K562 (cell line): ENCODE data around the gene ACBD6. TPM values are rescaled to one million over a fixed set of nuclear protein-coding genes. Genes with fewer than 3 reads are reported as not detected.

Experiments
- ATAC-seq: fragments of 200-7000 bp; cut with Tn5 transposase; 3 replicates; pipeline ENCODE4 v1.9.1; 2020; ENCODE audit warnings: moderate library complexity
- BruUV-seq: library from RNA; stranded (reverse); fragments of 400-500 nt; replicated peaks from 2 replicates; lab custom pipeline; 2021; lab: Mats Ljungman, UMichigan
- CTCF ChIA-PET: fragments of 300-600 bp; formaldehyde crosslinking; extraction: SDS; loops from one replicate; lab custom pipeline; 2021; ENCODE audit warnings: low intra/inter-chr PET ratio; lab: Yijun Ruan, JAX
- POLR2A ChIA-PET: fragments of 300-600, 350-650 bp; sonication (Branson Sonifier 250); formaldehyde crosslinking; extraction: SDS; loops from one replicate; lab custom pipeline; 2021; ENCODE audit warnings: antibody characterized with exemption, inconsistent platforms; lab: Yijun Ruan, JAX
- DNase-seq, 4 experiments: peaks; one replicate each; pipeline versions ENCODE4 v3.0.0 to v3.0.0-alpha.2; 2011 to 2018; ENCODE audit warnings: low spot score in 3 of 4, mixed read lengths in 3 of 4; ENCODE audit errors: extremely low read depth in 1 of 4
- FAIRE-seq: peaks from 2 replicates; lab custom pipeline; 2011; peaks lifted over from hg19 to GRCh38; lab: Jason Lieb, UNC
- H2AFZ ChIP-seq: 2 replicates; pipeline ENCODE4 v1.6.0; 2011; ENCODE audit warnings: low read depth, low read length, control low read depth, inconsistent platforms
- H3K27ac ChIP-seq: fragments of 200-600 bp; 3 replicates; pipeline ENCODE4 v1.8.0; 2011; ENCODE audit warnings: low read depth, mild to moderate bottlenecking, control low read depth, inconsistent platforms, low read length, moderate library complexity, mixed read lengths; ENCODE audit errors: extremely low read depth
- H3K27me3 ChIP-seq, 2 experiments: fragments of 300-600 bp in 1 of 2; 2 replicates in 1 of 2; 3 replicates in 1 of 2; pipeline versions ENCODE4 v1.6.0 to v1.8.0; 2011; ENCODE audit warnings: inconsistent platforms in 2 of 2, low read length in 2 of 2, mild to moderate bottlenecking in 1 of 2, mixed read lengths in 1 of 2, moderate library complexity in 1 of 2; ENCODE audit not compliant: control insufficient read depth in 2 of 2, insufficient read depth in 2 of 2
- H3K36me3 ChIP-seq: fragments of 300-600 bp; 3 replicates; pipeline ENCODE4 v1.8.0; 2011; ENCODE audit warnings: mild to moderate bottlenecking, low read length, inconsistent platforms; ENCODE audit not compliant: control insufficient read depth, insufficient read depth
- H3K4me1 ChIP-seq, 2 experiments: fragments of 200-600 bp in 1 of 2; replicated peaks in 1 of 2; 2 replicates in 1 of 2; 3 replicates in 1 of 2; pipeline versions ENCODE4 v1.5.1 to v1.8.0; 2011; ENCODE audit warnings: inconsistent platforms in 2 of 2, low read length in 2 of 2, mild to moderate bottlenecking in 1 of 2, mixed read lengths in 1 of 2, moderate library complexity in 1 of 2; ENCODE audit not compliant: control insufficient read depth in 2 of 2, insufficient read depth in 2 of 2
- H3K4me2 ChIP-seq: 2 replicates; pipeline ENCODE4 v1.6.1; 2011; ENCODE audit warnings: low read length, control low read depth, inconsistent platforms, mixed read lengths; ENCODE audit not compliant: insufficient read depth
- H3K4me3 ChIP-seq: fragments of 200-600 bp; sonication (generic), shearing (Covaris generic); 2 replicates; pipeline ENCODE4 v1.5.1; 2016; ENCODE audit warnings: control low read depth, inconsistent platforms
- H3K79me2 ChIP-seq: fragments of 200-600 bp; 3 replicates; pipeline ENCODE4 v1.8.0; 2011; ENCODE audit warnings: low read length, inconsistent platforms; ENCODE audit not compliant: control insufficient read depth, insufficient read depth
- H3K9ac ChIP-seq, 2 experiments: 2 replicates each; pipeline versions ENCODE4 v1.6.0 to v1.6.1; 2011; ENCODE audit warnings: low read depth in 2 of 2, low read length in 2 of 2, control low read depth in 1 of 2, inconsistent platforms in 1 of 2, mild to moderate bottlenecking in 1 of 2, mixed read lengths in 1 of 2; ENCODE audit not compliant: insufficient read depth in 1 of 2
- H3K9me1 ChIP-seq: one replicate; pipeline ENCODE4 v1.6.0; 2011; ENCODE audit warnings: inconsistent platforms, mild to moderate bottlenecking, low read length, moderate library complexity; ENCODE audit not compliant: control insufficient read depth, insufficient read depth
- H3K9me3 ChIP-seq: replicated peaks from 2 replicates; pipeline ENCODE4 v1.5.1; 2011; ENCODE audit warnings: low read depth, low read length, inconsistent platforms; ENCODE audit not compliant: control insufficient read depth, insufficient read depth
- H4K20me1 ChIP-seq: replicated peaks from 2 replicates; pipeline ENCODE4 v1.6.1; 2011; ENCODE audit warnings: low read length, inconsistent platforms, mixed read lengths; ENCODE audit not compliant: control insufficient read depth, insufficient read depth
- ARHGAP35 ChIP-seq: fragments of 450-650 bp; IDR thresholded peaks from 2 replicates; pipeline ENCODE4 v1.6.1; 2018; ENCODE audit not compliant: partially characterized antibody
- BCL6 ChIP-seq: fragments of 250-450 bp; sonication (Bioruptor Pico); IDR thresholded peaks from 2 replicates; pipeline ENCODE4 v1.4.0; 2020
- CXXC5 ChIP-seq: fragments of 250-450 bp; sonication (Bioruptor Pico); IDR thresholded peaks from 2 replicates; pipeline ENCODE4 v1.8.0; 2022; ENCODE audit warnings: inconsistent platforms, mild to moderate bottlenecking, moderate library complexity
- DNMT1 ChIP-seq: fragments of 450-650 bp; IDR thresholded peaks from 2 replicates; pipeline ENCODE4 v1.6.1; 2016; ENCODE audit warnings: antibody characterized with exemption, mild to moderate bottlenecking
- HLTF ChIP-seq: fragments of 450-650 bp; IDR thresholded peaks from 2 replicates; pipeline ENCODE4 v1.6.1; 2016
- KDM1A ChIP-seq, 2 experiments: fragments of 450-650 bp; IDR thresholded peaks; 2 replicates each; pipeline ENCODE4 v1.6.1; 2016; ENCODE audit warnings: mild to moderate bottlenecking in 2 of 2
- NELFE ChIP-seq: IDR thresholded peaks from 2 replicates; pipeline ENCODE4 v1.6.1; 2011; ENCODE audit warnings: mild to moderate bottlenecking; ENCODE audit not compliant: insufficient read depth, insufficient read length
- NFIC ChIP-seq: fragments of 450-650 bp; IDR thresholded peaks from 2 replicates; pipeline ENCODE4 v1.6.1; 2017; ENCODE audit warnings: mild to moderate bottlenecking, inconsistent platforms
- OTX1 ChIP-seq: fragments of 450-650 bp; formaldehyde crosslinking; IDR thresholded peaks from 2 replicates; pipeline ENCODE4 v1.4.0; 2022; ENCODE audit warnings: mild to moderate bottlenecking
- SRSF3 ChIP-seq: fragments of 200-400 bp; formaldehyde crosslinking; IDR thresholded peaks from 2 replicates; pipeline ENCODE4 v1.6.1; 2016; ENCODE audit warnings: mild to moderate bottlenecking, low read length, moderate library complexity; ENCODE audit not compliant: insufficient read depth
- ZNF232 ChIP-seq: sonication (generic); formaldehyde crosslinking; IDR thresholded peaks from 2 replicates; pipeline ENCODE4 v1.8.0; 2022; ENCODE audit warnings: mild to moderate bottlenecking, missing genetic modification reagents
- ZNF561 ChIP-seq: fragments of 450-650 bp; formaldehyde crosslinking; conservative IDR thresholded peaks from 2 replicates; pipeline ENCODE4 v1.4.0; 2020; ENCODE audit warnings: mild to moderate bottlenecking, moderate library complexity
- WGBS: fragments of 100-300 bp; shearing (Covaris generic); methylation state at CpG from one replicate; pipeline ENCODE4 v1.1.6; 2016; ENCODE audit warnings: low coverage, mixed read lengths; ENCODE audit not compliant: insufficient coverage; ENCODE audit errors: missing lambda C conversion rate; 5-methylcytosine and 5-hydroxymethylcytosine counted together
- in situ Hi-C: fragments of 300-500 bp; cut with MboI; formaldehyde crosslinking; loops from 4 replicates; pipeline ENCODE4 v1.15.0; 2018; ENCODE audit warnings: inconsistent platforms, mixed read lengths
- intact Hi-C: fragments of 100-400 bp; cut with micrococcal nuclease; formaldehyde crosslinking; loops from 2 replicates; pipeline ENCODE4 v1.14.2; 2022
- polyA plus RNA-seq, 8 experiments: library from polyadenylated mRNA; depleted of rRNA in 4 of 8; stranded (reverse) in 5 of 8; unstranded in 3 of 8; fragments of >200 nt; fragmentation: Nextera tagmentation in 2 of 8; fragmentation: Illumina TruSeq in 1 of 8; extraction: Ambion mirVana in 2 of 8; extraction: Trizol in 1 of 8; gene quantifications; 2 replicates each; pipeline versions ENCODE4 v1.2.1 to v1.2.3, GENCODE V29; 2011 to 2014; ENCODE audit warnings: inconsistent platforms in 1 of 8, missing spikeins in 1 of 8
- total RNA-seq, 7 experiments: library from RNA; depleted of rRNA in 6 of 7; stranded (reverse); fragments of >200 nt in 6 of 7; fragmentation: Illumina TruSeq in 2 of 7; extraction: Trizol in 2 of 7; gene quantifications; 2 replicates each; pipeline versions ENCODE4 v1.2.1 to v1.2.3, GENCODE V29; 2011 to 2021; ENCODE audit warnings: low replicate concordance in 1 of 7
- TF ChIP-seq, protein P1 (sequence below): sonication (generic); formaldehyde crosslinking; IDR thresholded peaks from 2 replicates; pipeline ENCODE4 v1.8.1; 2023; ENCODE audit warnings: mild to moderate bottlenecking, missing genetic modification reagents, moderate library complexity
- TF ChIP-seq, protein P2 (sequence below), 2 experiments: IDR thresholded peaks in 1 of 2; conservative IDR thresholded peaks in 1 of 2; 2 replicates each; pipeline ENCODE4 v1.6.1; 2016; ENCODE audit warnings: low read depth in 2 of 2, mild to moderate bottlenecking in 1 of 2, missing compliant biosample characterization in 1 of 2, missing genetic modification characterization in 1 of 2, moderate library complexity in 1 of 2
- TF ChIP-seq, protein P3 (sequence below): fragments of 450-650 bp; formaldehyde crosslinking; IDR thresholded peaks from 2 replicates; pipeline ENCODE4 v1.4.0; 2020; ENCODE audit warnings: mild to moderate bottlenecking, moderate library complexity
- TF ChIP-seq, protein P4 (sequence below): sonication (generic); formaldehyde crosslinking; IDR thresholded peaks from 2 replicates; pipeline ENCODE4 v1.8.0; 2022; ENCODE audit warnings: mild to moderate bottlenecking, missing genetic modification reagents

ACBD6 gene
- total and polyA plus RNA-seq, 9 of the 15 experiments (the other 6 are each of a cell fraction or from before 2014, with no cell fraction given), result 16.9 to 107 (median 77.7) TPM

DNA sequence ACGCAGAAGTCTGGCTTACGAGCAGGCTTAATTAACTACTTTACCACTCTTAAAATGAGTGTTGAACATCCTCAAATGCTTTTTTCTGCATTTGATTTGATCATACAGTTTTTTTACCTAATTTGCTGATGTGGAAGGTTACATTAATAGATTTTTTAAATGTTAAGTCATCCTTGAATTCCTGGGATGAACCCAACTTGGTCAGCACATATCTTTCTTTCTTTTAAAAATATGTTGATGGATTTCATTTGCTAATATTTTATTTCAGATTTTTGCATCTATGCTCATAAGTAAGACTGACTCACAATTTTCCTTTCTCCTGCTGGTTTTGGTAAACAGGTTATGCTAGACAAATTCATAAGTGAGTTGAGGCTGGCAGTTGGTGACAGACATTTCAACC lies 189.5 kb downstream of the ACBD6 start:
- H3K9ac ChIP-seq, result no peak overlapping the region
- no TSS peak for BruUV-seq
- no peaks in the 10 kb centered on the region for H3K9me3 ChIP-seq
- H4K20me1 ChIP-seq, result no peaks in the 10 kb centered on the region
- no peak overlapping the region for H3K4me2 ChIP-seq
- H2AFZ ChIP-seq, result no peak overlapping the region
- in situ Hi-C loops (no loop called here), intact Hi-C loops (no loop called here)
- ChIA-PET CTCF (no interaction called here), POLR2A (no interaction called here)
- DNase-seq, result no peak
- H3K79me2 ChIP-seq, result no peaks in the 10 kb centered on the region; the same call in 2 of the 3 replicates
- no peaks in the 10 kb centered on the region for H3K27me3 ChIP-seq
- H3K4me3 ChIP-seq, result no peak overlapping the region
- no peak overlapping the region for H3K27ac ChIP-seq
- WGBS, result 96% methylated on average over 2 of the region's 2 CpGs
- TF ChIP-seq KDM1A (IDR thresholded peaks at IDR 0.05) (no peak), ZNF561 (CRISPR knock-in tag) (no peak), DNMT1 (no peak), HLTF (no peak), CXXC5 (no peak), OTX1 (CRISPR knock-in tag) (no peak), ARHGAP35 (no peak), NELFE (no peak), BCL6 (CRISPR knock-in tag) (no peak), SRSF3 (no peak), NFIC (no peak), ZNF232 (no peak)
- TF ChIP-seq, protein P1, sequence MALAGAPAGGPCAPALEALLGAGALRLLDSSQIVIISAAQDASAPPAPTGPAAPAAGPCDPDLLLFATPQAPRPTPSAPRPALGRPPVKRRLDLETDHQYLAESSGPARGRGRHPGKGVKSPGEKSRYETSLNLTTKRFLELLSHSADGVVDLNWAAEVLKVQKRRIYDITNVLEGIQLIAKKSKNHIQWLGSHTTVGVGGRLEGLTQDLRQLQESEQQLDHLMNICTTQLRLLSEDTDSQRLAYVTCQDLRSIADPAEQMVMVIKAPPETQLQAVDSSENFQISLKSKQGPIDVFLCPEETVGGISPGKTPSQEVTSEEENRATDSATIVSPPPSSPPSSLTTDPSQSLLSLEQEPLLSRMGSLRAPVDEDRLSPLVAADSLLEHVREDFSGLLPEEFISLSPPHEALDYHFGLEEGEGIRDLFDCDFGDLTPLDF, result no peak
- TF ChIP-seq, protein P2, sequence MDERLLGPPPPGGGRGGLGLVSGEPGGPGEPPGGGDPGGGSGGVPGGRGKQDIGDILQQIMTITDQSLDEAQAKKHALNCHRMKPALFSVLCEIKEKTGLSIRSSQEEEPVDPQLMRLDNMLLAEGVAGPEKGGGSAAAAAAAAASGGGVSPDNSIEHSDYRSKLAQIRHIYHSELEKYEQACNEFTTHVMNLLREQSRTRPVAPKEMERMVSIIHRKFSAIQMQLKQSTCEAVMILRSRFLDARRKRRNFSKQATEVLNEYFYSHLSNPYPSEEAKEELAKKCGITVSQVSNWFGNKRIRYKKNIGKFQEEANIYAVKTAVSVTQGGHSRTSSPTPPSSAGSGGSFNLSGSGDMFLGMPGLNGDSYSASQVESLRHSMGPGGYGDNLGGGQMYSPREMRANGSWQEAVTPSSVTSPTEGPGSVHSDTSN (CRISPR knock-in tag; IDR thresholded peaks at IDR 0.05; ENCODE audit: low read depth), result no peak
- TF ChIP-seq, protein P2 (tag; conservative IDR thresholded peaks at IDR 0.05; ENCODE audit: low read depth), result no peak
- TF ChIP-seq, protein P3, sequence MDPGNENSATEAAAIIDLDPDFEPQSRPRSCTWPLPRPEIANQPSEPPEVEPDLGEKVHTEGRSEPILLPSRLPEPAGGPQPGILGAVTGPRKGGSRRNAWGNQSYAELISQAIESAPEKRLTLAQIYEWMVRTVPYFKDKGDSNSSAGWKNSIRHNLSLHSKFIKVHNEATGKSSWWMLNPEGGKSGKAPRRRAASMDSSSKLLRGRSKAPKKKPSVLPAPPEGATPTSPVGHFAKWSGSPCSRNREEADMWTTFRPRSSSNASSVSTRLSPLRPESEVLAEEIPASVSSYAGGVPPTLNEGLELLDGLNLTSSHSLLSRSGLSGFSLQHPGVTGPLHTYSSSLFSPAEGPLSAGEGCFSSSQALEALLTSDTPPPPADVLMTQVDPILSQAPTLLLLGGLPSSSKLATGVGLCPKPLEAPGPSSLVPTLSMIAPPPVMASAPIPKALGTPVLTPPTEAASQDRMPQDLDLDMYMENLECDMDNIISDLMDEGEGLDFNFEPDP (CRISPR knock-in tag), result no peak
- TF ChIP-seq, protein P4, sequence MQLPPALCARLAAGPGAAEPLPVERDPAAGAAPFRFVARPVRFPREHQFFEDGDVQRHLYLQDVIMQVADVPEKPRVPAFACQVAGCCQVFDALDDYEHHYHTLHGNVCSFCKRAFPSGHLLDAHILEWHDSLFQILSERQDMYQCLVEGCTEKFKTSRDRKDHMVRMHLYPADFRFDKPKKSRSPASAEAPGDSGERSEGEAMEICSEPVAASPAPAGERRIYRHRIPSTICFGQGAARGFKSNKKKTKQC (CRISPR knock-in tag), result no peak
- ATAC-seq, result no peak
- H3K4me1 ChIP-seq, result no peaks in the 10 kb centered on the region
- FAIRE-seq, result no peak
- peaks cover 14% of the 10 kb centered on the region; the same call in 2 of the 3 replicates for H3K36me3 ChIP-seq
- no peaks in the 10 kb centered on the region for H3K9me1 ChIP-seq
